Dendritic cell treated with granulocyte-macrophage colony-stimulating factor and Interleukin-4, amounts not matched to agents 40 ng/mL and 50 ng/mL, for 4 days (primary cell): ENCODE results near the gene SNX8.

Experiments used
- H3K27ac Mint-ChIP-seq: one replicate; pipeline ENCODE4 v1.8.0; 2022; ENCODE audit warnings: mild to moderate bottlenecking, mixed read lengths
- H3K27me3 Mint-ChIP-seq: one replicate; pipeline ENCODE4 v1.8.0; 2022; ENCODE audit warnings: mild to moderate bottlenecking, mixed read lengths
- H3K36me3 Mint-ChIP-seq: one replicate; pipeline ENCODE4 v1.8.0; 2022; ENCODE audit warnings: low read depth, mixed read lengths
- H3K4me1 Mint-ChIP-seq: one replicate; pipeline ENCODE4 v1.8.0; 2022; ENCODE audit warnings: low read depth, mixed read lengths
- H3K4me3 Mint-ChIP-seq: one replicate; pipeline ENCODE4 v1.8.0; 2022; ENCODE audit warnings: mild to moderate bottlenecking, moderate library complexity, mixed read lengths
- H3K9me3 Mint-ChIP-seq: one replicate; pipeline ENCODE4 v1.8.0; 2022; ENCODE audit warnings: mixed read lengths
- intact Hi-C: fragments of 100-400 bp; cut with micrococcal nuclease; formaldehyde crosslinking; loops from one replicate; pipeline ENCODE4 v1.15.0; 2022

The SNX8 gene

GRCh38 chr7:2209146-2209960 is 104.9 kb downstream of the SNX8 start:
- Mint-ChIP-seq H3K9me3 (no peaks in the 10 kb centered on the region), H3K4me3 (no peak overlapping the region), H3K27me3 (no peaks in the 10 kb centered on the region), H3K36me3 (peaks cover 95% of the 10 kb centered on the region), H3K27ac (no peak overlapping the region), H3K4me1 (peaks cover 2% of the 10 kb centered on the region)
- intact Hi-C loops = loop anchor here (2.0 kb wide), 1 partner anchor 545 kb away; no protein-coding TSS in a partner anchor

- Mint-ChIP-seq H3K27me3 (no peaks in the 10 kb centered on the region), H3K4me3 (no peak overlapping the region), H3K27ac (no peak overlapping the region), H3K4me1 (peaks cover 9% of the 10 kb centered on the region), H3K9me3 (no peaks in the 10 kb centered on the region), H3K36me3 (peaks cover 95% of the 10 kb centered on the region)
- intact Hi-C loops = loop anchor here (2.0 kb wide), 1 partner anchor 544 kb away; no protein-coding TSS in a partner anchor
Measured at GRCh38 chr7:2208712-2209111, 105.5 kb downstream of the SNX8 start.

GRCh38 chr7:2205036-2205780 is 109.0 kb downstream of the SNX8 start:
- no peaks in the 10 kb centered on the region for H3K27me3 Mint-ChIP-seq
- peaks cover 10% of the 10 kb centered on the region for H3K4me1 Mint-ChIP-seq
- H3K27ac Mint-ChIP-seq = no peak overlapping the region
- no peaks in the 10 kb centered on the region for H3K9me3 Mint-ChIP-seq
- H3K36me3 Mint-ChIP-seq = peaks cover 95% of the 10 kb centered on the region
- intact Hi-C loops = no loop called here
- no peak overlapping the region for H3K4me3 Mint-ChIP-seq

GRCh38 chr7:2204446-2204845 is 109.8 kb downstream of the SNX8 start:
- intact Hi-C loops = no loop called here
- H3K4me3 Mint-ChIP-seq = no peak overlapping the region
- no peaks in the 10 kb centered on the region for H3K9me3 Mint-ChIP-seq
- no peak overlapping the region for H3K27ac Mint-ChIP-seq
- H3K27me3 Mint-ChIP-seq = no peaks in the 10 kb centered on the region
- peaks cover 96% of the 10 kb centered on the region for H3K36me3 Mint-ChIP-seq
- peaks cover 10% of the 10 kb centered on the region for H3K4me1 Mint-ChIP-seq

GRCh38 chr7:2203766-2204300 is 110.4 kb downstream of the SNX8 start:
- Mint-ChIP-seq H3K9me3 (no peaks in the 10 kb centered on the region), H3K4me1 (peaks cover 10% of the 10 kb centered on the region), H3K27ac (no peak overlapping the region), H3K4me3 (no peak overlapping the region), H3K36me3 (peaks cover 96% of the 10 kb centered on the region), H3K27me3 (no peaks in the 10 kb centered on the region)
- intact Hi-C loops = no loop called here

GRCh38 chr7:2202901-2203765 is 111.1 kb downstream of the SNX8 start:
- Mint-ChIP-seq H3K27me3 (no peaks in the 10 kb centered on the region), H3K36me3 (peaks cover 96% of the 10 kb centered on the region), H3K4me3 (no peak overlapping the region), H3K9me3 (no peaks in the 10 kb centered on the region), H3K4me1 (peaks cover 10% of the 10 kb centered on the region), H3K27ac (no peak overlapping the region)
- intact Hi-C loops = no loop called here

- intact Hi-C loops = no loop called here
- no peak overlapping the region for H3K27ac Mint-ChIP-seq
- no peaks in the 10 kb centered on the region for H3K9me3 Mint-ChIP-seq
- H3K4me3 Mint-ChIP-seq = no peak overlapping the region
- no peaks in the 10 kb centered on the region for H3K27me3 Mint-ChIP-seq
- peaks cover 96% of the 10 kb centered on the region for H3K36me3 Mint-ChIP-seq
- H3K4me1 Mint-ChIP-seq = peaks cover 10% of the 10 kb centered on the region
Measured at GRCh38 chr7:2202361-2202761, 111.9 kb downstream of the SNX8 start.
